T-helper 1 cell treated with Interleukin-12 subunit alpha and Interleukin-12 subunit beta and Interleukin-4 antibody, amounts not matched to agents 30 μg/mL and 1 μg/mL, for 36 hours (primary cell): ENCODE data around the gene C1GALT1C1.

Source experiments
- H3K27ac Mint-ChIP-seq: one replicate; pipeline ENCODE4 v1.8.0; 2021; ENCODE audit warnings: mild to moderate bottlenecking, mixed read lengths
- H3K27me3 Mint-ChIP-seq: one replicate; pipeline ENCODE4 v1.8.0; 2021; ENCODE audit warnings: low read depth, mixed read lengths
- H3K36me3 Mint-ChIP-seq: one replicate; pipeline ENCODE4 v1.8.0; 2021; ENCODE audit warnings: low read depth, mixed read lengths
- H3K4me1 Mint-ChIP-seq: one replicate; pipeline ENCODE4 v1.8.0; 2021; ENCODE audit warnings: low read depth, mixed read lengths
- H3K4me3 Mint-ChIP-seq: one replicate; pipeline ENCODE4 v1.8.0; 2021; ENCODE audit warnings: mild to moderate bottlenecking, moderate library complexity, mixed read lengths
- H3K9me3 Mint-ChIP-seq: one replicate; pipeline ENCODE4 v1.8.0; 2021; ENCODE audit warnings: mixed read lengths

The C1GALT1C1 gene

GRCh38 chrX:120625371-120625770 is 4.5 kb downstream of the C1GALT1C1 start:
- H3K4me3 Mint-ChIP-seq = no peak overlapping the region
- no peaks in the 10 kb centered on the region for H3K27me3 Mint-ChIP-seq
- no peaks in the 10 kb centered on the region for H3K9me3 Mint-ChIP-seq
- H3K36me3 Mint-ChIP-seq = peaks cover 15% of the 10 kb centered on the region
- H3K4me1 Mint-ChIP-seq = peaks cover 14% of the 10 kb centered on the region
- no peak overlapping the region for H3K27ac Mint-ChIP-seq

DNA sequence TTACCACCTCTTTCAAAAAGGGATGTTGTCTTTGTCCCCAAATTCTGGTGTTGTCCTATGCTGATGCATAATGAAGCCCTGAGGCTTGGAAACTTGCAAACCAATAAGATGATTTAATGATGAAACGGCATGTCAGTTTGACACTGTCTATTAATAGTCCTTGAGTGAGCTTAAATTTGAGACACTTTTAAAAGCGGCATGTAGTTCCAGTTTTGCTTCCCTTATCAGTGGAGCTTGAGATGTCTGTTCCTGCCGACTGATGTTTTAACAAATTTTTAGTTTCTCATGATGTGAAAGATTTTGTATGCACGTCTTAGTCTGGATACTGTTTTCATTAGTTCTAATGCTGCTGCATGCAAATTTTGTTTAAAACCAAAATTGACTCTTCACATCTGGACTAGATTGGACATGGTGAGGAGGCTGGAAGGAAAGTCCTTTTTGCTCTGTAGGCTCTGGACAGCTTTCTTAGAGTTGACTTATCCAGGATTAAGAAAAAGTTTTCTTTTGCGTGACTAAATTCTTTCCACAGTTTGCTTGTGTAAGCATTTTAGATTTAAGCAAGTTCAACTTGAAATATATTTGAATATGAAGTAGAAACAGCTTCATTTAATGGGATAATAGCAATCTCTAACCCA is 11.7 kb downstream of the C1GALT1C1 start:
- peaks cover 3% of the 10 kb centered on the region for H3K4me1 Mint-ChIP-seq
- H3K27ac Mint-ChIP-seq = no peak overlapping the region
- no peak overlapping the region for H3K4me3 Mint-ChIP-seq
- H3K36me3 Mint-ChIP-seq = peaks cover 18% of the 10 kb centered on the region
- no peaks in the 10 kb centered on the region for H3K9me3 Mint-ChIP-seq
- H3K27me3 Mint-ChIP-seq = no peaks in the 10 kb centered on the region

DNA sequence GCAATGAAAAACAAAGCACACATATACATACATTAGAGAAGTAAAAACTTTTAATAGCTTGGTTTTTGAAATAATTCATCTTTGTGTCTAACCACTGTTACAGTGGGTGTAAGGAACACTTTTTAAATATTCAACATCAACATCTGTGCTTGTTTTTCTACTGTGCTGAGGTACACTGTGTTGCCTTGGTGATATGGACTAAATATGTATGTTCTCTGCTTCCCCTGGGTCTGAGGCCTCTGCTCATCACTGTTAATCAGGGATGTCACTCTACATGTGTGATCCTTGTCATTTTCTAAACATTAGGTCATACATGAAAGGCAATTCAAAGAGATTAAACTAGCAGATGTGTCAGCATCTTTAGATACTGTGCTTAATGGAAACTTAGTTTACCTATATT is 15.0 kb downstream of the C1GALT1C1 start:
- no peaks in the 10 kb centered on the region for H3K27me3 Mint-ChIP-seq
- H3K4me3 Mint-ChIP-seq = no peak overlapping the region
- peaks cover 20% of the 10 kb centered on the region for H3K36me3 Mint-ChIP-seq
- no peak overlapping the region for H3K27ac Mint-ChIP-seq
- H3K9me3 Mint-ChIP-seq = no peaks in the 10 kb centered on the region
- H3K4me1 Mint-ChIP-seq = peaks cover 4% of the 10 kb centered on the region

DNA sequence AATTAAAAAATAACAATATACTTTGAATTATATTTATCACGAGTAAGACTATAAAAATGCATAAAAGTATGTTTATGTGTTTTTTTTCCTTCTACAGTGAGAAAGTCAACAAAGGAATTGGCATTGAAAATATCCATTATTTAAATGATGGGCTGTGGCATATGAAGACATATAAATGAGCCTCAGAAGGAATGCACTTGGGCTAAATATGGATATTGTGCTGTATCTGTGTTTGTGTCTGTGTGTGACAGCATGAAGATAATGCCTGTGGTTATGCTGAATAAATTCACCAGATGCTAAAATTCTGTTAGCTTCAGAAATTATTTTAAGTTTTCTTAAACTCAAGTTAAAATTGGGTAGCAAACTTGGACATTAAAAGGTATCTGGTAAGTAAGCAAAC is 17.8 kb downstream of the C1GALT1C1 start:
- Mint-ChIP-seq H3K4me1 (peaks cover 4% of the 10 kb centered on the region), H3K27ac (no peak overlapping the region), H3K4me3 (no peak overlapping the region), H3K9me3 (no peaks in the 10 kb centered on the region), H3K27me3 (no peaks in the 10 kb centered on the region), H3K36me3 (peaks cover 20% of the 10 kb centered on the region)

DNA sequence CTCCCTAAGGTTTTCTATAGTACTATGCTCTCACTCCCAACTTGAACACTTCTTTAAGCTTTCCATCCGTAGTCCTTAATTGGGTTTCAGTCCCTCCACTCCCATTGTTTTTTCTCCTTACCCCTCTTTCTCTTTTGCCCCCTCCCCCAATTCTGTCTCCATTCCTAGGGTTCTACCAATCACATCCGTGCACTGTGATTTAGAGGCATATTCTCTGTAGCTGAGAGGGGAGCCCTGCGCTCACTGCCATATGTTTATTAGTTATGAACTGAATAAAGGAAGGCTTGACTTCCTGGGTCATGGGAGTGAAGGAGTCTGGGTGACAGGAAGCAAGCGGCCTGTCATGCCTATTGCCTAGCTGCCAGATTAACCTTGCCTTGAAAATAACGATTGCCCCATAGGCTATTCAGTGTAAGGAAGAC is 25.5 kb downstream of the C1GALT1C1 start:
- no peaks in the 10 kb centered on the region for H3K27me3 Mint-ChIP-seq
- H3K4me3 Mint-ChIP-seq = peak overlapping the region; percentile 99
- peaks cover 10% of the 10 kb centered on the region for H3K36me3 Mint-ChIP-seq
- H3K4me1 Mint-ChIP-seq = peaks cover 6% of the 10 kb centered on the region
- peak overlapping the region; percentile 100 for H3K27ac Mint-ChIP-seq
- no peaks in the 10 kb centered on the region for H3K9me3 Mint-ChIP-seq

DNA sequence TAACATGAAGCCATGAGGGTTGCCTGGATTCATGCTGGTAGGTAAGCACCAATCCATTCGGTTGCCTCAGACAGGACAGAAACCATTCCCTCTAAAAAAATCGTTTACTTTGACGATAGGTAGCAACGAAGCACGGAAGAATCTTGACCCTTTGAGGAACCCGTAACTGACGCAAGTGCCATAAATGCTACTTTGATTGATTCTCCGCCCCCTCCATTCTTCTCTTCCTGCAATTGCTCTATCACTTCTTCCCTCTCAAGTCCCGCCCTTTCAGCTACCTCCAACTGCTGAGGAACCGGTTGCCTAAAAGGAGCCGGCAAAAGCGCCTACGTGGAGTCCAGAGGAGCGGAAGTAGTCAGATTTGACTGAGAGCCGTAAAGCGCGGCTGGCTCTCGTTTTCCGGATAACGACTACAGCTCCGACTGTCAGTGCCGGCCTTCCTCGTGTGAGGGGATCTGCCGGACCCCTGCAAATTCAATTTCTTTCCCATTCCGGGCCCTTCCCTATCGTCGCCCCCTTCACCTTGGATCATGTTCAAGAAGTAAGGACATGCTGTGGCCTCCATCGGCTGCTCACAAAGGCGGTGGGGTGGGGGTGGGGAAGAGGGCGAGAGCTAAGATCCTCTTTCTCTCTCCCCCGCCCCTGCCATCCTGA is 26.0 kb downstream of the C1GALT1C1 start, which contains the start of gene MCTS1:
TSS of gene MCTS1 (plus strand) at position 395 of the 654 bp plus-strand sequence. CDS start at position 531, 136 bp downstream.
- Mint-ChIP-seq H3K36me3 (peaks cover 8% of the 10 kb centered on the region), H3K27me3 (no peaks in the 10 kb centered on the region), H3K4me3 (peak within 1 kb of the TSS; percentile 99), H3K27ac (peak within 1 kb of the TSS; percentile 100), H3K4me1 (peaks cover 6% of the 10 kb centered on the region), H3K9me3 (no peaks in the 10 kb centered on the region)

- no peak overlapping the region for H3K27ac Mint-ChIP-seq
- H3K27me3 Mint-ChIP-seq = peaks cover 22% of the 10 kb centered on the region
- H3K4me1 Mint-ChIP-seq = peaks cover 2% of the 10 kb centered on the region
- H3K4me3 Mint-ChIP-seq = no peak overlapping the region
- no peaks in the 10 kb centered on the region for H3K9me3 Mint-ChIP-seq
- H3K36me3 Mint-ChIP-seq = no peaks in the 10 kb centered on the region
Observed at GRCh38 chrX:120585702-120586101, 44.2 kb downstream of the C1GALT1C1 start.
